AG10803 (cell line): ENCODE results near the gene TP53.

Source experiments
- DNase-seq: peaks from one replicate; pipeline ENCODE4 v3.0.0; 2010; ENCODE audit warnings: low read depth
- H3K4me3 ChIP-seq: 2 replicates; pipeline ENCODE4 v1.5.1; 2011; ENCODE audit warnings: mild to moderate bottlenecking, low read length, control low read depth
- CTCF ChIP-seq: conservative IDR thresholded peaks from 2 replicates; pipeline ENCODE4 v1.5.1; 2011; ENCODE audit warnings: mild to moderate bottlenecking, low read length, control low read depth, inconsistent platforms

The TP53 gene

GRCh38 chr17:7667656-7668406, 19.5 kb downstream of the TP53 start:
- no peak overlapping the region for H3K4me3 ChIP-seq
- DNase-seq = no peak

GRCh38 chr17:7656958-7657609, 30.2 kb downstream of the TP53 start:
- H3K4me3 ChIP-seq = no peak overlapping the region
- no peak for DNase-seq
- TF ChIP-seq CTCF = no peak

More at GRCh38 chr17:7667656-7668406, 19.5 kb downstream of the TP53 start:
- TF ChIP-seq CTCF = no peak

- DNase-seq = no peak
- TF ChIP-seq CTCF = no peak
- no peak overlapping the region for H3K4me3 ChIP-seq
These were observed 31.8 kb downstream of the TP53 start for GRCh38 chr17:7655541-7655840.

- peak; percentile 13 for DNase-seq
- no peak overlapping the region for H3K4me3 ChIP-seq
- TF ChIP-seq CTCF = no peak
These were observed 32.3 kb downstream of the TP53 start for GRCh38 chr17:7654832-7655540.

GRCh38 chr17:7652388-7653356, 34.6 kb downstream of the TP53 start:
- no peak for TF ChIP-seq CTCF
- DNase-seq = no peak
- H3K4me3 ChIP-seq = no peak overlapping the region

- no peak for DNase-seq
- no peak overlapping the region for H3K4me3 ChIP-seq
- TF ChIP-seq CTCF = no peak
These were observed 35.5 kb downstream of the TP53 start for GRCh38 chr17:7651665-7652387.
